ENCODE measurements around the gene RABL6. TPM values are rescaled to one million over a fixed set of nuclear protein-coding genes. Genes with fewer than 3 reads are reported as not detected.
"Not testable (repeated sequence)": the region's sequence is repeated elsewhere in the genome, so short reads cannot be mapped to it uniquely, and the experiment has no call there.

The RABL6 gene
- total RNA-seq, 2 donors from 2014 or later, result 69.8 to 72.8 TPM

DNA sequence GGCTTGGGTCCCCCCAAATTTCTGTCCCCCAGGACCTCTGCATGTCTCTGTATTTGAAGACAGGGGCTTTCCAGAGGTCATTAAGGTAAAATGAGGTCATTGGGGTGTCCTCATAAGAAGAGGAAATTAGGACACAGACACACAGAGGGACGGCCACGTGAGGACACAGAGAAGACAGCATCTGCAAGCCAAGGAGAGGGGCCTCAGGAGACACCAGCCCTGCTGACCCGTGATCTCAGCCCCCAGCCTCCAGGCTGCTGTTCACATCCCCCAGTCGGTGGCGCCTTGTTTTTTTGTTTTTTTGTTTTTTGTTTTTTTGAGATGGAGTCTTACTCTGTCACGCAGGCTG is 12.8 kb upstream of the RABL6 start:
- DNase-seq (no peak), ATAC-seq (no peak)
- H3K27ac ChIP-seq, result no peak overlapping the region
- H3K4me3 ChIP-seq, result no peak overlapping the region
- H3K36me3 ChIP-seq (replicated peaks in 1 of 2; ENCODE audit: insufficient read depth in 1 of 2, low read depth in 2 of 2), result no peaks in the 10 kb centered on the region
- intact Hi-C loops (cut with DNase I), result no loop called here
- 71 to 83% methylated on average over 6 of the region's 6 CpGs for WGBS, 2 donors
- no peaks in the 10 kb centered on the region for H3K27me3 ChIP-seq
- H3K4me1 ChIP-seq, result peaks cover 72% of the 10 kb centered on the region
- H3K9me3 ChIP-seq, result no peaks in the 10 kb centered on the region
- TF ChIP-seq, protein P1, sequence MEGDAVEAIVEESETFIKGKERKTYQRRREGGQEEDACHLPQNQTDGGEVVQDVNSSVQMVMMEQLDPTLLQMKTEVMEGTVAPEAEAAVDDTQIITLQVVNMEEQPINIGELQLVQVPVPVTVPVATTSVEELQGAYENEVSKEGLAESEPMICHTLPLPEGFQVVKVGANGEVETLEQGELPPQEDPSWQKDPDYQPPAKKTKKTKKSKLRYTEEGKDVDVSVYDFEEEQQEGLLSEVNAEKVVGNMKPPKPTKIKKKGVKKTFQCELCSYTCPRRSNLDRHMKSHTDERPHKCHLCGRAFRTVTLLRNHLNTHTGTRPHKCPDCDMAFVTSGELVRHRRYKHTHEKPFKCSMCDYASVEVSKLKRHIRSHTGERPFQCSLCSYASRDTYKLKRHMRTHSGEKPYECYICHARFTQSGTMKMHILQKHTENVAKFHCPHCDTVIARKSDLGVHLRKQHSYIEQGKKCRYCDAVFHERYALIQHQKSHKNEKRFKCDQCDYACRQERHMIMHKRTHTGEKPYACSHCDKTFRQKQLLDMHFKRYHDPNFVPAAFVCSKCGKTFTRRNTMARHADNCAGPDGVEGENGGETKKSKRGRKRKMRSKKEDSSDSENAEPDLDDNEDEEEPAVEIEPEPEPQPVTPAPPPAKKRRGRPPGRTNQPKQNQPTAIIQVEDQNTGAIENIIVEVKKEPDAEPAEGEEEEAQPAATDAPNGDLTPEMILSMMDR (IDR thresholded peaks at IDR 0.05), result no peak
- TF ChIP-seq POLR2A (IDR thresholded peaks at IDR 0.05), result no peak

DNA sequence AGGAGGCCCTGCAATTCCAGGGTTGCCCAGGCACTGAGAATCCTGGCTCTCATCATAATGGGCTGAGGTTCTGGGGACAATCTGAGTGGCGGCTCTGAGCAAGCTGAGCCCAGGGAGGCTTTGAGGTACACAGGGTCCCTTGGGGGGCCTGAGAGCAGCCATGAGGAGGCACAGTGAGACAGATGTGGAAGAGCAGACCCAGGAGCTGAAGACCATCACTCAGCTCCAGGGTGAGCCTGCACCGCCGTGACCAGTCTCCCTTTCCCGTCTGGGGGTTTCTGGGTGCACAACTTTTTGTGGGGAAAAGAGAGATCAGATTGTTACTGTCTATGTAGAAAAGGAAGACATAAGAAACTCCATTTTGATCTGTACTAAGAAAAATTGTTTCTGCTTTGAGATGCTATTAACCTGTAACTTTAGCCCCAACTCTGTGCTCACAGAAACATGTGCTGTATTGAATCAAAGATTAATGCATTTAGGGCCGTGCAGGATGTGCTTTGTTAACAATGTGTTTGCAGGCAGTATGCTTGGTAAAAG is 11.4 kb upstream of the RABL6 start, which contains the start of gene CCDC183:
Gene CCDC183, plus strand, starts transcription at position 101 of the 537 bp plus-strand sequence. Its CDS starts 60 bp downstream, at position 161.
- H3K27ac ChIP-seq, result peak within 1 kb of the TSS in 3 of 4 donors; percentile 16 to 63 (median 23)
- ATAC-seq (no peak), DNase-seq (no peak)
- H3K9me3 ChIP-seq, result no peaks in the 10 kb centered on the region
- 38 to 43% methylated on average over 4 to 5 of the region's 5 CpGs for WGBS, 2 donors
- TF ChIP-seq POLR2A (IDR thresholded peaks at IDR 0.05), result no peak
- TF ChIP-seq, protein P1 (IDR thresholded peaks at IDR 0.05), result no peak
- no peaks in the 10 kb centered on the region for H3K27me3 ChIP-seq
- H3K4me1 ChIP-seq, result peaks cover 77% of the 10 kb centered on the region
- no peaks in the 10 kb centered on the region for H3K36me3 ChIP-seq (replicated peaks in 1 of 2; ENCODE audit: insufficient read depth in 1 of 2, low read depth in 2 of 2)
- H3K4me3 ChIP-seq, result no peak within 1 kb of the TSS
- intact Hi-C loops (cut with DNase I), result no loop called here

- H3K4me3 ChIP-seq; H3K9me3 ChIP-seq; H3K27me3 ChIP-seq; H3K36me3 ChIP-seq (replicated peaks in 1 of 2; ENCODE audit: insufficient read depth in 1 of 2, low read depth in 2 of 2); ATAC-seq; intact Hi-C loops (cut with DNase I): not testable (repeated sequence)
- Histone ChIP-seq H3K27ac (peak overlapping the region in 3 of 4 donors; percentile 16 to 63 (median 23)), H3K4me1 (peaks cover 75% of the 10 kb centered on the region)
- peak; percentile 17 to 75 (median 52) for DNase-seq
- peak in 1 of 3 donors; percentile 20 for TF ChIP-seq POLR2A (IDR thresholded peaks at IDR 0.05)
- WGBS, 2 donors, result 4 to 5% methylated on average over 10 of the region's 10 CpGs
Observed at GRCh38 chr9:136796775-136797347, 10.9 kb upstream of the RABL6 start.

GRCh38 chr9:136798708-136799078 is 9.1 kb upstream of the RABL6 start:
- TF ChIP-seq POLR2A (IDR thresholded peaks at IDR 0.05), result no peak
- TF ChIP-seq, protein P1 (IDR thresholded peaks at IDR 0.05), result no peak
- no peaks in the 10 kb centered on the region for H3K36me3 ChIP-seq (replicated peaks in 1 of 2; ENCODE audit: insufficient read depth in 1 of 2, low read depth in 2 of 2)
- no peak overlapping the region for H3K4me3 ChIP-seq
- 41 to 70% methylated on average over 3 to 6 of the region's 6 CpGs for WGBS, 2 donors
- peak overlapping the region; percentile 71 to 87 (median 85) for H3K27ac ChIP-seq
- DNase-seq, result peak in 1 of 4 donors; percentile 18
- ATAC-seq, result no peak
- H3K4me1 ChIP-seq, result peaks cover 57% of the 10 kb centered on the region
- no peaks in the 10 kb centered on the region for H3K9me3 ChIP-seq
- intact Hi-C loops (cut with DNase I), result no loop called here
- H3K27me3 ChIP-seq, result no peaks in the 10 kb centered on the region

DNA sequence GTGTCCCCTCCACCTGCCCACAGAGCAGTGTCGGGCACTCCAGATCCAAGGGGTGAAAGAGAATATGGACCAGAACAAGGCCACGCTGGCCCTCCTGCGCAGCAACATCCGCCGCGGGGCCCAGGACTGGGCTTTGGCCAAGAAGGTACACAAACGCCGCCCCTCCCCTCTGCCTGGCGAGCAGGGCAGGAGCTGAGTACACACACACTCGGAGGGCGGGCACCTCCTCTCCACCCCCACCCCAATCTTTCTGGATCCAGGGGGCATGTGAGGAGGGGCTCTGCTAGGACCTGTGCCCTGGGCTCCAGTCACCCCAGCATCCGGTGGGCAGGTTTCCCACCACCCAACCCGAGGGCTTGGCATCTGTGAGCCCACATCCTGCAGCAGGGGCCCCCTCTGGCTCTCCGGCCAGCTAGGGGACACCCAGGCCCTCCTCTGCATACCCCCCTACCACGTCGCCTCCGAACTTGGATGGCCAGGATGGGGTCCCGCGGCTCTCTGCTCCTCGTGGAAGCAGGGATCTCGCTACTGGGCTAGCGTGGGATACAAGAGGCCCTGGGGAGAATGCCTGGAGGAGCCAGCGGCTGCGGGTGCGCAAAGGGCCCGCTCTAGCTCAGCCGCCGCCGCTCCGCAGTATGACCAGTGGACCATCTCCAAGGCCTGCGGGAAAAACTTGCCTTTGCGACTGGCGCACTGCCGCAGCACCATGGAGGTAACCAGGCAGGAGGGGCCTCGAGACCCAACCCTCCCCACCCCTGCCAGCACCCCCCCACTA is 8.5 kb upstream of the RABL6 start:
- DNase-seq (peak; percentile 75 to 92 (median 88)), ATAC-seq (peak; percentile 31)
- H3K27ac ChIP-seq, result peak overlapping the region; percentile 71 to 87 (median 85)
- TF ChIP-seq, protein P1 (IDR thresholded peaks at IDR 0.05), result no peak
- TF ChIP-seq POLR2A (IDR thresholded peaks at IDR 0.05), result no peak
- intact Hi-C loops (cut with DNase I), result no loop called here
- 0 to 7% methylated on average over 1 to 33 of the region's 35 CpGs for WGBS, 2 donors
- peak overlapping the region in 1 of 2 donors; percentile 3 for H3K4me3 ChIP-seq
- peaks cover 57% of the 10 kb centered on the region for H3K4me1 ChIP-seq
- no peaks in the 10 kb centered on the region for H3K9me3 ChIP-seq
- H3K36me3 ChIP-seq (replicated peaks in 1 of 2; ENCODE audit: insufficient read depth in 1 of 2, low read depth in 2 of 2), result no peaks in the 10 kb centered on the region
- no peaks in the 10 kb centered on the region for H3K27me3 ChIP-seq

Data from body of pancreas (tissue), 4 donors.